HepG2 (cell line): ENCODE results near the gene PIGZ. TPM values are rescaled to one million over a fixed set of nuclear protein-coding genes. Genes with fewer than 3 reads are reported as not detected.

Experiments
- ATAC-seq: fragments of 200-7000 bp; cut with Tn5 transposase; 3 replicates; pipeline ENCODE4 v1.9.1; 2020; ENCODE audit warnings: mild to moderate bottlenecking, moderate library complexity
- BruUV-seq: library from RNA; stranded (reverse); fragments of 400-500 nt; replicated peaks from 2 replicates; lab custom pipeline; 2021; lab: Mats Ljungman, UMichigan
- CTCF ChIA-PET: fragments of 300-600 bp; formaldehyde crosslinking; extraction: SDS; loops from one replicate; lab custom pipeline; 2021; ENCODE audit warnings: low total read pairs, inconsistent platforms, low intra/inter-chr PET ratio; lab: Yijun Ruan, JAX
- POLR2A ChIA-PET: fragments of 350-600 bp; sonication (Branson Sonifier 250); formaldehyde crosslinking; loops from one replicate; lab custom pipeline; 2020; ENCODE audit warnings: antibody characterized with exemption, inconsistent platforms; lab: Yijun Ruan, JAX
- DNase-seq: peaks from one replicate; pipeline ENCODE4 v3.0.0-alpha.2; 2015; ENCODE audit warnings: low spot score
- FAIRE-seq: peaks from 3 replicates; lab custom pipeline; 2011; peaks lifted over from hg19 to GRCh38; lab: Jason Lieb, UNC
- H2AFZ ChIP-seq: one replicate; pipeline ENCODE4 v1.6.1; 2011; ENCODE audit warnings: low read length, inconsistent platforms
- H3K27ac ChIP-seq: fragments of 300-600 bp; 3 replicates; pipeline ENCODE4 v1.8.0; 2011; ENCODE audit warnings: mixed run types, mild to moderate bottlenecking, mixed read lengths, low read length, inconsistent platforms; ENCODE audit not compliant: insufficient read depth; ENCODE audit errors: extremely low read length
- H3K27me3 ChIP-seq, 2 experiments: fragments of 200-600 bp in 1 of 2; 2 replicates in 1 of 2; 3 replicates in 1 of 2; pipeline versions ENCODE4 v1.6.0 to v1.8.0; 2011; ENCODE audit warnings: low read length in 2 of 2, mild to moderate bottlenecking in 2 of 2, moderate library complexity in 2 of 2, inconsistent platforms in 1 of 2; ENCODE audit not compliant: insufficient read depth in 2 of 2, control insufficient read depth in 1 of 2
- H3K36me3 ChIP-seq, 2 experiments: fragments of 200-600 bp in 1 of 2; replicated peaks in 1 of 2; 2 replicates in 1 of 2; 3 replicates in 1 of 2; pipeline versions ENCODE4 v1.5.1 to v1.8.0; 2011; ENCODE audit warnings: low read length in 2 of 2, inconsistent platforms in 1 of 2; ENCODE audit not compliant: insufficient read depth in 2 of 2, control insufficient read depth in 1 of 2
- H3K4me1 ChIP-seq: 2 replicates; pipeline ENCODE4 v1.5.1; 2012; ENCODE audit warnings: low read length, inconsistent platforms; ENCODE audit not compliant: insufficient read depth
- H3K4me2 ChIP-seq: 2 replicates; pipeline ENCODE4 v1.6.0; 2011; ENCODE audit warnings: low read depth, low read length, inconsistent platforms
- H3K4me3 ChIP-seq, 3 experiments: fragments of 200-600 bp in 1 of 3; sonication (generic), shearing (Covaris generic) in 1 of 3; replicated peaks in 1 of 3; 2 replicates each; pipeline ENCODE4 v1.5.1; 2011 to 2016; ENCODE audit warnings: low read length in 3 of 3, inconsistent platforms in 2 of 3, low read depth in 2 of 3, mild to moderate bottlenecking in 2 of 3, control low read depth in 1 of 3, mixed read lengths in 1 of 3; ENCODE audit not compliant: insufficient read depth in 1 of 3
- H3K79me2 ChIP-seq: one replicate; pipeline ENCODE4 v1.6.1; 2011; ENCODE audit warnings: low read length, inconsistent platforms; ENCODE audit not compliant: insufficient read depth
- H3K9ac ChIP-seq: 2 replicates; pipeline ENCODE4 v1.6.0; 2011; ENCODE audit warnings: mild to moderate bottlenecking, low read depth, low read length, inconsistent platforms; ENCODE audit not compliant: insufficient read depth
- H3K9me3 ChIP-seq: 2 replicates; pipeline ENCODE4 v1.5.1; 2012; ENCODE audit warnings: mild to moderate bottlenecking, low read length
- H4K20me1 ChIP-seq: 2 replicates; pipeline ENCODE4 v1.6.0; 2011; ENCODE audit warnings: inconsistent platforms, mild to moderate bottlenecking, low read length, moderate library complexity; ENCODE audit not compliant: insufficient read depth
- ELF4 ChIP-seq: sonication (generic); formaldehyde crosslinking; IDR thresholded peaks from 2 replicates; pipeline ENCODE4 v1.5.0; 2020; ENCODE audit warnings: missing genetic modification reagents, mild to moderate bottlenecking, moderate library complexity, borderline replicate concordance
- HDAC6 ChIP-seq: fragments of 200-600 bp; sonication (generic); IDR thresholded peaks from 2 replicates; pipeline ENCODE4 v1.7.0; 2017; ENCODE audit warnings: mild to moderate bottlenecking, antibody characterized with exemption, low read length, low read depth
- HNRNPL ChIP-seq: fragments of 200-400 bp; formaldehyde crosslinking; IDR thresholded peaks from 2 replicates; pipeline ENCODE4 v1.6.1; 2017; ENCODE audit warnings: mild to moderate bottlenecking, low read depth, low read length
- MED13 ChIP-seq: sonication (generic); formaldehyde crosslinking; IDR thresholded peaks from 2 replicates; pipeline ENCODE4 v1.5.0; 2020; ENCODE audit warnings: missing genetic modification reagents
- MXD4 ChIP-seq: IDR thresholded peaks from 2 replicates; pipeline ENCODE4 v1.6.1; 2016; ENCODE audit warnings: mild to moderate bottlenecking, missing biosample characterization, missing genetic modification reagents
- NCOA1 ChIP-seq: sonication (generic); formaldehyde crosslinking; IDR thresholded peaks from 2 replicates; pipeline ENCODE4 v1.9.0; 2021; ENCODE audit warnings: missing genetic modification reagents
- SKI ChIP-seq: fragments of 450-650 bp; IDR thresholded peaks from one replicate; pipeline ENCODE4 v1.6.1; 2018; ENCODE audit warnings: mild to moderate bottlenecking; ENCODE audit not compliant: partially characterized antibody
- SP5 ChIP-seq: IDR thresholded peaks from 2 replicates; pipeline ENCODE4 v1.6.1; 2016; ENCODE audit warnings: low read depth, borderline replicate concordance
- ZBTB37 ChIP-seq: sonication (generic); formaldehyde crosslinking; IDR thresholded peaks from 2 replicates; pipeline ENCODE4 v1.4.0; 2020; ENCODE audit warnings: mild to moderate bottlenecking, missing genetic modification reagents
- ZNF577 ChIP-seq: sonication (generic); formaldehyde crosslinking; IDR thresholded peaks from 2 replicates; pipeline ENCODE4 v1.4.0; 2020; ENCODE audit warnings: mild to moderate bottlenecking, low read depth, missing genetic modification reagents, borderline replicate concordance
- ZNF879 ChIP-seq: sonication (generic); formaldehyde crosslinking; IDR thresholded peaks from 2 replicates; pipeline ENCODE4 v1.8.1; 2023; ENCODE audit warnings: missing genetic modification reagents
- ZSCAN22 ChIP-seq: sonication (generic); formaldehyde crosslinking; IDR thresholded peaks from 2 replicates; pipeline ENCODE4 v1.4.0; 2020; ENCODE audit warnings: mild to moderate bottlenecking, missing genetic modification reagents
- WGBS: methylation state at CpG from one replicate; pipeline ENCODE4 v1.1.6; 2017; ENCODE audit warnings: low lambda C conversion rate; 5-methylcytosine and 5-hydroxymethylcytosine counted together
- in situ Hi-C: cut with HindIII; loops from 2 replicates; pipeline ENCODE4 v1.10.0; 2017; ENCODE audit warnings: low pct_unique_long_range_greater_than_20kb; ENCODE audit not compliant: extremely low pct_ligation_motif_present
- intact Hi-C: fragments of 100-400 bp; cut with micrococcal nuclease; formaldehyde crosslinking; loops from one replicate; pipeline ENCODE4 v1.10.0; 2022; ENCODE audit not compliant: unreplicated experiment
- polyA plus RNA-seq, 8 experiments: library from polyadenylated mRNA; depleted of rRNA in 3 of 8; stranded (reverse) in 7 of 8; unstranded in 1 of 8; fragments of >200 nt; fragmentation: Illumina TruSeq in 4 of 8; extraction: Trizol in 4 of 8; gene quantifications; 2 replicates each; pipeline versions ENCODE4 v1.2.1 to v1.2.3, GENCODE V29; 2011 to 2016; ENCODE audit warnings: low read depth in 4 of 8, missing spikeins in 1 of 8, mixed read lengths in 1 of 8; ENCODE audit not compliant: insufficient read depth in 1 of 8
- total RNA-seq, 5 experiments: library from RNA; depleted of rRNA; stranded (reverse); fragments of >200 nt; fragmentation: Illumina TruSeq; extraction: Trizol; gene quantifications; 2 replicates each; pipeline ENCODE4 v1.2.3, GENCODE V29; 2016; ENCODE audit warnings: low read depth in 1 of 5
- TF ChIP-seq, protein P1 (sequence below): sonication (generic); formaldehyde crosslinking; IDR thresholded peaks from 2 replicates; pipeline ENCODE4 v1.4.0; 2020; ENCODE audit warnings: mild to moderate bottlenecking, missing genetic modification reagents

PIGZ gene
- total and polyA plus RNA-seq, 2 of the 13 experiments (the other 11 are each of a cell fraction or from before 2014, with no cell fraction given): 4.7 to 60.5 TPM

- no peak overlapping the region for H3K4me2 ChIP-seq
- TF ChIP-seq MXD4 (CRISPR knock-in tag) (no peak), ZNF879 (CRISPR knock-in tag) (no peak), SP5 (CRISPR knock-in tag) (no peak), ELF4 (CRISPR knock-in tag) (no peak), ZBTB37 (CRISPR knock-in tag) (no peak), HDAC6 (no peak), ZNF577 (no peak), NCOA1 (CRISPR knock-in tag) (no peak), SKI (no peak), HNRNPL (no peak), MED13 (CRISPR knock-in tag) (no peak), ZSCAN22 (CRISPR knock-in tag) (no peak)
- TF ChIP-seq, protein P1, sequence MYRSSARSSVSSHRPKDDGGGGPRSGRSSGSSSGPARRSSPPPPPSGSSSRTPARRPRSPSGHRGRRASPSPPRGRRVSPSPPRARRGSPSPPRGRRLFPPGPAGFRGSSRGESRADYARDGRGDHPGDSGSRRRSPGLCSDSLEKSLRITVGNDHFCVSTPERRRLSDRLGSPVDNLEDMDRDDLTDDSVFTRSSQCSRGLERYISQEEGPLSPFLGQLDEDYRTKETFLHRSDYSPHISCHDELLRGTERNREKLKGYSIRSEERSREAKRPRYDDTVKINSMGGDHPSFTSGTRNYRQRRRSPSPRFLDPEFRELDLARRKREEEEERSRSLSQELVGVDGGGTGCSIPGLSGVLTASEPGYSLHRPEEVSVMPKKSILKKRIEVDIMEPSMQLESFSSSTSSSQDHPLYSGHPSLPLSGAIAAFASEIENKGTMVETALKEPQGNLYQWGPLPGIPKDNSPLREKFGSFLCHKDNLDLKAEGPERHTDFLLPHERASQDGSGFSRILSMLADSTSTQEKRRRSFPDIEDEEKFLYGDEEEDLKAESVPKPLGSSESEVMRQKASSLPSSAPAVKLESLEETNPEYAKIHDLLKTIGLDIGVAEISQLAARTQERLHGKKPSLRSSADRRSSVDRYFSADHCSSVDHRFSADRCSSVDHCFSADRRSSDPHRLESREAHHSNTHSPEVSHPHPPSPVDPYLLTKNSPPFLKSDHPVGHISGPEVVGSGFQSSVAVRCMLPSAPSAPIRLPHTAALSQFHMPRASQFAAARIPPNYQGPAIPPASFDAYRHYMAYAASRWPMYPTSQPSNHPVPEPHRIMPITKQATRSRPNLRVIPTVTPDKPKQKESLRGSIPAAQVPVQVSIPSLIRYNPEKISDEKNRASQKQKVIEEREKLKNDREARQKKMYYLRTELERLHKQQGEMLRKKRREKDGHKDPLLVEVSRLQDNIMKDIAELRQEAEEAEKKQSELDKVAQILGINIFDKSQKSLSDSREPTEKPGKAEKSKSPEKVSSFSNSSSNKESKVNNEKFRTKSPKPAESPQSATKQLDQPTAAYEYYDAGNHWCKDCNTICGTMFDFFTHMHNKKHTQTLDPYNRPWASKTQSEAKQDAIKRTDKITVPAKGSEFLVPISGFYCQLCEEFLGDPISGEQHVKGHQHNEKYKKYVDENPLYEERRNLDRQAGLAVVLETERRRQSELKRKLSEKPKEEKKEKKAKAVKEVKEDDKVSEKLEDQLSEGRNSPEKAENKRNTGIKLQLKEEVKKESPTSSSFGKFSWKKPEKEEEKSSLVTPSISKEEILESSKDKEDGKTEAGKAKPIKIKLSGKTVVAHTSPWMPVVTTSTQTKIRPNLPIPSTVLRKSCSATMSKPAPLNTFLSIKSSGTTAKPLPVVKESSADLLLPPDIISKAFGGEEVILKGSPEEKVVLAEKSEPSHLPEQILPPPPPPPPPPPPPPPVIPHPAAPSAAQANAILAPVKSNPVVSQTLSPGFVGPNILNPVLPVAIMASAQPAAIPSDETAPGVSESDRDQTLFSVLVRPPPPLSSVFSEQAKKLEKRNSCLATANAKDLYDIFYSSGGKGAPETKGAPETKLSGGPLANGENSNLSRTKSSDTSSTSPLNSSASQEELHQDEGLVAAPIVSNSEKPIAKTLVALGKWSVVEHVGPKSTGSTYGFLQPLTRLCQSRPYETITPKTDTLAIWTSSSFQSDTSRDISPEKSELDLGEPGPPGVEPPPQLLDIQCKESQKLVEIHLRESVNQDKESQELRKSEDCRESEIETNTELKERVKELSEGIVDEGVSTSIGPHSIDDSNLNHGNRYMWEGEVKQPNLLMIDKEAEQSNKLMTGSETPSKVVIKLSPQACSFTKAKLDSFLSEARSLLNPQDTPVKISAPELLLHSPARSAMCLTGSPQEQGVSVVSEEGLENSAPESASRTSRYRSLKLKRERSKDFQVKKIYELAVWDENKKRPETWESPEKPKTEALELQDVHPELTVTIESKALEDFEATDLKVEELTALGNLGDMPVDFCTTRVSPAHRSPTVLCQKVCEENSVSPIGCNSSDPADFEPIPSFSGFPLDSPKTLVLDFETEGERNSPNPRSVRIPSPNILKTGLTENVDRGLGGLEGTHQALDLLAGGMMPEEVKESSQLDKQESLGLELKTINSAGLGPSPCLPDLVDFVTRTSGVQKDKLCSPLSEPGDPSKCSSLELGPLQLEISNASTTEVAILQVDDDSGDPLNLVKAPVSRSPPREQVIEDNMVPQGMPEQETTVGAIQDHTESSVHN (CRISPR knock-in tag): no peak
- FAIRE-seq (no peak), DNase-seq (no peak), ATAC-seq (no peak)
- ChIA-PET CTCF (no interaction called here), POLR2A (no interaction called here)
- H2AFZ ChIP-seq: no peak overlapping the region
- H3K27ac ChIP-seq: no peak overlapping the region
- WGBS: 73% methylated on average over 17 of the region's 17 CpGs
- no peak overlapping the region for H3K9ac ChIP-seq
- peaks cover 43% of the 10 kb centered on the region for H3K4me1 ChIP-seq
- H3K9me3 ChIP-seq: no peaks in the 10 kb centered on the region
- intact Hi-C loops: no loop called here
- no TSS peak for BruUV-seq
- H4K20me1 ChIP-seq: no peaks in the 10 kb centered on the region
- H3K36me3 ChIP-seq: no peaks in the 10 kb centered on the region
- H3K79me2 ChIP-seq: no peaks in the 10 kb centered on the region
- in situ Hi-C loops: loop anchor here (25.0 kb wide), 1 partner anchor 516 kb away; no protein-coding TSS in a partner anchor
- H3K4me3 ChIP-seq: no peak overlapping the region
- H3K27me3 ChIP-seq: no peaks in the 10 kb centered on the region
These were observed 28.0 kb upstream of the PIGZ start for GRCh38 chr3:196996454-196997265.
